Measurements from ENCODE around the gene PSMG4. TPM values are rescaled to one million over a fixed set of nuclear protein-coding genes. Genes with fewer than 3 reads are reported as not detected.

Gene PSMG4
- total and polyA plus RNA-seq, 10 of the 15 experiments (the other 5 are each of a cell fraction or from before 2014, with no cell fraction given), result 7.1 to 62.6 (median 29.8) TPM

GRCh38 chr6:3301506-3301905 is 42.8 kb downstream of the PSMG4 start (continued):
- TF ChIP-seq SREBF2 (IDR thresholded peaks at IDR 0.05; ENCODE audit: low read length), result no peak
- TF ChIP-seq PRDM15 (CRISPR knock-in tag; IDR thresholded peaks at IDR 0.05), result no peak
- no peak for TF ChIP-seq CHD1 (IDR thresholded peaks at IDR 0.05; ENCODE audit: low read depth, low read length)
- TF ChIP-seq POLR2A (IDR thresholded peaks at IDR 0.05; ENCODE audit: low read depth, low read length), result no peak
- TF ChIP-seq IRF4 (IDR thresholded peaks at IDR 0.05; ENCODE audit: low read depth, low read length), result no peak
- TF ChIP-seq HDAC2 (IDR thresholded peaks at IDR 0.05), result no peak
- no peak for TF ChIP-seq MEF2A (IDR thresholded peaks at IDR 0.05; ENCODE audit: insufficient read depth, low read depth, low read length)
- TF ChIP-seq ZSCAN29 (IDR thresholded peaks at IDR 0.05), result no peak
- no peak for TF ChIP-seq RCOR1 (conservative IDR thresholded peaks at IDR 0.05; ENCODE audit: low read depth, low read length)

- ChIA-PET SMC1A (ENCODE audit: uncharacterized antibody, unreplicated experiment) (no interaction called here), CTCF (no interaction called here), RAD21 (ENCODE audit: unreplicated experiment) (interaction anchor here (0.8 kb wide), 1 partner anchor 77 kb away, joined by 3 read pairs; no protein-coding TSS in a partner anchor), POLR2A (no interaction called here)
- Histone ChIP-seq H3K4me2 (ENCODE audit: control insufficient read depth, insufficient read depth) (no peak overlapping the region), H3K4me3 (no peak overlapping the region), H3K9ac (ENCODE audit: control insufficient read depth, insufficient read depth, low read length) (no peak overlapping the region), H3K4me1 (ENCODE audit: control insufficient read depth, insufficient read depth, low read length) (no peaks in the 10 kb centered on the region), H2AFZ (ENCODE audit: control insufficient read depth, low read depth, low read length) (no peak overlapping the region), H3K36me3 (ENCODE audit: control insufficient read depth in 2 of 2, insufficient read depth in 2 of 2, low read length in 1 of 2) (no peaks in the 10 kb centered on the region), H3K9me3 (replicated peaks; ENCODE audit: control insufficient read depth, insufficient read depth, low read length) (no peaks in the 10 kb centered on the region; the same call in 2 of the 3 replicates), H3K27ac (ENCODE audit: control insufficient read depth, insufficient read depth) (no peak overlapping the region), H3K79me2 (ENCODE audit: control insufficient read depth, insufficient read depth, low read length) (no peaks in the 10 kb centered on the region), H3K27me3 (replicated peaks in 1 of 2; ENCODE audit: control insufficient read depth in 2 of 2, insufficient read depth in 2 of 2, low read length in 1 of 2) (peaks cover 0 to 4% of the 10 kb centered on the region in 2 experiments; a peak in 1 of 4 replicates), H4K20me1 (ENCODE audit: control insufficient read depth, insufficient read depth) (no peaks in the 10 kb centered on the region)
- 64% methylated on average over 3 of the region's 3 CpGs for WGBS (ENCODE audit: insufficient coverage, insufficient replicate concordance, low lambda C conversion rate, missing lambda C conversion rate)
- DNase-seq (ENCODE audit: low read depth, low spot score) (no peak), FAIRE-seq (no peak), ATAC-seq (no peak)
- in situ Hi-C loops (cut with MboI), result no loop called here
- BruUV-seq (replicated peaks), result no TSS peak
- intact Hi-C loops (cut with micrococcal nuclease; ENCODE audit: unreplicated experiment), result no loop called here
- no peak for TF ChIP-seq ZNF384 (IDR thresholded peaks at IDR 0.05; ENCODE audit: borderline replicate concordance, low read depth, low read length)
- no peak for TF ChIP-seq SMC3 (IDR thresholded peaks at IDR 0.05; ENCODE audit: borderline replicate concordance, low read length)
- TF ChIP-seq SREBF1 (IDR thresholded peaks at IDR 0.05; ENCODE audit: low read length), result no peak
- no peak for TF ChIP-seq NR2F1 (conservative IDR thresholded peaks at IDR 0.05)
- TF ChIP-seq NRF1 (conservative IDR thresholded peaks at IDR 0.05; ENCODE audit: low read depth, low read length), result no peak
- TF ChIP-seq ZBTB40 (IDR thresholded peaks at IDR 0.05; ENCODE audit: borderline replicate concordance), result no peak
Measured at GRCh38 chr6:3303795-3304411, 45.2 kb downstream of the PSMG4 start.

Data from GM12878 (cell line).